HG02970 (cell line): ENCODE data around the gene TTLL4.

Experiments used
- ATAC-seq: cut with Tn5 transposase; IDR thresholded peaks from one replicate; pipeline ENCODE4 v1.9.1; 2021; ENCODE audit warnings: mild to moderate bottlenecking, moderate library complexity, moderate number of reproducible peaks; ENCODE audit not compliant: unreplicated experiment, low FRiP score

The TTLL4 gene

DNA sequence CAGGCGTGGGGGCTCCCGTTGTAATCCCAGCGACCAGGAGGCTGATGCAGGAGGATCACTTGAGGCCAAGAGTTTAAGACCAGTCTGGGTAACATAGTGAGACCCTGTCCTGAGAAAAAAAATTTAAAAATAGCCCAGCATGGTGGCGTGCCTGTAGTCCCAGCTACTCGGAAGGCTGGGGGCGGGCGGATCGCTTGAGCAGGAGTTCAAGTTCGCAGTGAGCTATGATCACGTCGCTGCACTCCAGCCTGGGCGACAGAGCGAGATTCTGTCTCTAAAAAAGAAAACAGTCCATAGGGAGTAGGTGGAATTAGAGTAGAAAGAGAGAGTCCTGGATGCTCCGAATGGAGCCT, 325 bp upstream of the TTLL4 start:
- ATAC-seq, result no peak

GRCh38 chr2:218711550-218711929, 905 bp downstream of the TTLL4 start:
- ATAC-seq, result no peak

- no peak for ATAC-seq
Observed at GRCh38 chr2:218713922-218714321, 3.3 kb downstream of the TTLL4 start.

- no peak for ATAC-seq
Observed at GRCh38 chr2:218716070-218716469, 5.4 kb downstream of the TTLL4 start.

DNA sequence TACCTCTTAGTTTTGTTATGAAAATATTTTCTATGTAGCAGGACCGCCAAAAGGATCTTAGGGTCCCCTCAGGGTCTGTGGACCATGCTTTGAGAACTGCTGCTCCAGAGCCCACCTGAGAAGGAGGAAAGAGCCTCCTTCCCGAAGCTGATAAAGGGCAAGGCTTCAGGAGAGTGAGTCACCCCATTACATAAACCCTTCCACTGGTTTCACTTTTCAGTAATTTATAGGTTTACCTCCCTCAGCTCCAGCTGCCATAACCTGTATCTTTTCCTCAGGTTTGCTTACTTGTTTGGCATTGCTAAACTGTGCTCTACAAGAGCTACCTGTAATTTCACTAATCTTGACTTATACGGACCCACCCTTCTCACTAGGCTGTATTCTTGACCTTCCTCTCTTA, 6.6 kb downstream of the TTLL4 start:
- ATAC-seq, result no peak

DNA sequence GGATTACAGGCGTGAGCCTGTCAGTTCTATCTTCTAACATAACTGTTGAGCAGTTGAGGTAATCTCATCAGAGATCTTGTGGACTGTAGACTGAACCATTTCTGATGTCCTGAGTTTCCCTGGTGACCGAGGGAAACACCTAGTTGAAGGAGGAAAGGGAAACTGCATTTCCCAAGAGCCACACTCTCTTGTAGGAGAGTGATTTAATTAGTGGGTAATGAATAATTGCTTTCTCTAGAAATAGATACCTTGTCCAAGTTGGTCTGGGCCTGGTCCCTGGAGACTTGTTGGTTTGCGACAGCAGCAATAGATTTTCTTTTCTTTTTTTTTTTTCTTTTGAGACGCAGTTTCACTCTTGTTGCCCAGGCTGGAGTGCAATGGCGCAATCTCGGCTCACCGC, 7.4 kb downstream of the TTLL4 start:
- no peak for ATAC-seq

DNA sequence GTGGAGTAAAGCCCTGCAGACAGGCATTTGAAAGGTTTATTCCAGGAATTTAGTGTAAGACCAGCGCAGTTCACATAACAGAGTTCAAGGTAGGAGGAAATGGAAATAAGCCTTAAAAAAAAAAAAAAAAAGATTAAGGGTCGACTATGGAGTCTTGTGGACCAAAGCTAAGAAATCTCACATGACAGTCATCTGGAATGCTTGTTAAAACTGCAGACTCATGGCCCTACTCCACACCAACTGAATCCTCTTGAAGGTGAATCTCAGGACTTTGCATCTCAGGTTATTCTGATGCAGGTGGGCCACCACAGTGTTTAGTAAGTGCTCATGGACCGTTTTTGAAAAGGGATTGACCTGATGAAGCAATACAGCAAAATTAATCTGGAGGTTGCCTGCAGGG, 8.8 kb downstream of the TTLL4 start:
- ATAC-seq, result no peak

- no peak for ATAC-seq
Observed at GRCh38 chr2:218720048-218721041, 9.7 kb downstream of the TTLL4 start.

DNA sequence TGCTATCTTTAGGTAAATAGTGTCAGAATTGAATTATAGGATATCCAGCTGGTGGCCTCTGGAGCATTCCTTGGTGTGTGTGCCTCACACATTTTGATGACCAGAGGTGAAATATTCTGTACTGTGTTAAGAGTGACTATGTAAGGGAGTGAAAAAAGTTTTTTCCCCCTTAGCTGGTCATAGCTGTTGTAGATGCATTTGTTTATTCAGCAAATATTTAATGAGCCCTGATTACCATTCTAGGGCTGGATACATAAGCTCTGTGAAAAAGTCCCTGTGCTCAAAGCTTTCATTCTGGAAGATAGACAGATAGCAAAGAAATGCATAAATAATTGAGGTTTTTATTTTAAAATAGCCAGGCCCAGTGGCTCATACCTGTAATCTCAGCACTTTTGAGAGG, 10.9 kb downstream of the TTLL4 start:
- ATAC-seq, result no peak

DNA sequence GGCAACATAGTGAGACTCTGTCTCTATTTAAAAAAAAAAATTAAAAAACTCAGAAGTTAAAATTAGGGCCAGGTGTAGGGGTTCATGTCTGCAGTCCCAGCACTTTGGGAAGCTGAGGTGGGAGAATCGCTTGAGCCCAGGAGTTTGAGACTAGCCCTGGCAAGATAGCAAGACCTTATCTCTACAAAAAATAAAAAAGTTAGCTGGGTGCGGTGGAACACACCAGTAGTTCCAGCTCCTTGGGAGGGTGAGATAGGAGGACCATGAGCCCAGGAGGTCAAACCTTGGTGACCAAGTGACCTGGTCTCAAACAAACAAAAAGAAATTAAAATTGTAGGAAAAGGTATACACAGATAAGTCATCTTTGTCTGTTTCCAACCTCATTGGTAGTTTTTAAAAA, 11.3 kb downstream of the TTLL4 start:
- ATAC-seq, result no peak

DNA sequence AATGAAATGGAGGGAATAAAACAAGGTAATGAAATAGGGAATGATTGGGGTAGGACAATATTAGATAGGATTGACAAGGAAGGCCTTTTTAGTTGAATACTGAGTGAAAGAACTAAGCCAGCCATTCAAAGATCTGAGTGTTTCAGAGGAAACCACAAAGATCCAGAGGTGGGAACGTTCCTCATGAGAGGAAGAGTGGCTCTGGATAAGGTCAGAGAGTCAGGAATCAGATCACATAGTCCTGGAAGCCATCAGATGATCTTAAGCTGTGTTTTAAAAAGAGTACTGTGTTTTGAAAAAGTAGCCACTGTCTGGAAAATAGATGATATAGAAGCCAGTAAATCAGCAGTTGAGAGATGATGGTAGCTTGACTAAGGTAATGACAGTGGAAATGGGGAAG, 11.8 kb downstream of the TTLL4 start:
- no peak for ATAC-seq

DNA sequence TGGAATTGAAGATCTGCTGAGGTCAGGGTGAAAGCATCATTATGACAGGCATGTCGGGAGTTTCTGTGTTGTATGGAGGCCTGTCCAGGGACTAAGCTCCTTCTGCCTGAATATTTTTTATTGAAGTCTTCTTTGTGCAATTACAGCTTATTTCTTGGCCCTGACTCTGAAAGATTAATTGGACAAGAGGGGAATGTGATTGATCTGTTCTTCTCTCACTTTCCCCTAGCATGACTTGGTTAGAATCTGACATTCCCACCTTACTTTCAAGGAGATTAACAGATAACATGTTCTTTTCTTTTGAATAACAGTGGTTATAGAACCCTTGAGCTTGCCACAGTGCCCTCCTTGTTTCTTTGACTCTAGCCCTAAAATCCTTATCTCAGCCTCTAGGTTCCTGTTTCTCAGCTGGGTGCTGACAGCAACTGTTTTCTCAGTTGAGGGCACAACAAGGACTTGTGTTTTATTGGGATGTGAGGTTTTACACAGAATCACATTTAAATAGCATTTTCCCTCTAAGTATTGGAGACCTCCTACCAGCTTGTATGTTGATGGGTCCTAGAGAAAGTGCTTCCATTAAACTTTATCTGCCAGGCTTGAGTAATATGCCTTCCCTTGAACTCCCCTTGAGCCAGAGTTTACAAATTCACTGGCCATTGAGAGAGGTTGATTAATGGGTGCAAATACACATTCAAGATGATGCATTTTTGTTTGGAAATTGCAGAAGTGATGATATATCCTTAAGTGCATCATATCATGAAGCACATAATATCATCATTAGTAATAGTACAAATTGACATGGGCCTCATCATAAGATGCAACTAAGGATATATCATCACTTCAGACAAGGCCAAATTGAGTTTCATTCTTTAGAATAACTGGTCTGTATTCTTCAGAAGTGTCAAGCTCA, 12.5 kb downstream of the TTLL4 start:
- no peak for ATAC-seq

- no peak for ATAC-seq
Observed at GRCh38 chr2:218726004-218726574, 15.5 kb downstream of the TTLL4 start.

DNA sequence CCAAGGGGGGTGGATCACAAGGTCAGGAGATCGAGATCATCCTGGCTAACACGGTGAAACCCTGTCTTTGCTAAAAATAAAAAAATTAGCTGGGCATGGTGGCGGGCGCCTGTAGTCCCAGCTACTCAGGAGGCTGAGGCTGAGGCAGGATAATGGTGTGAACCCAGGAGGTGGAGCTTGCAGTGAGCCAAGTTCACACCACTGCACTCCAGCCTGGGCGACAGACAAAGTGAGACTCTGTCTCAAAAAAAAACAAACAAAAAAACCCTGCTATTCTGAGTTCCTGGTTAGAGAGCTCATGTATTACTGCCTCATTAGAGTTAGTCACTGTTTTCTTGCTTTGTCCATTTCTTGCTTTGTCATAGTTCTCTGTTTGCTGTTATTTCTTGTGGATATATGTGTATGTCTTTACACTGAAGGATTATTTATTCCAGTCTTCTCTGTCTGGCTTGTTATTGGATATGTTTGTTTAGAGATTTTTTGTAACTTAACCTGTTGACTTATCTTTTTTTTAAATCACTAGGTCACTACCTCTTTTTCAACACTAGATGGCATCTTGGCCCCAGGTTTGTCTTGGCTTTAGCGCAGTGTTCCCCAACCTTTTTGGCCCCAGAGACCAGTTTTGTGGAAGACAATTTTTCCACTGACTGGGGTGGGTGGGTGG, 17.0 kb downstream of the TTLL4 start:
- ATAC-seq, result no peak

DNA sequence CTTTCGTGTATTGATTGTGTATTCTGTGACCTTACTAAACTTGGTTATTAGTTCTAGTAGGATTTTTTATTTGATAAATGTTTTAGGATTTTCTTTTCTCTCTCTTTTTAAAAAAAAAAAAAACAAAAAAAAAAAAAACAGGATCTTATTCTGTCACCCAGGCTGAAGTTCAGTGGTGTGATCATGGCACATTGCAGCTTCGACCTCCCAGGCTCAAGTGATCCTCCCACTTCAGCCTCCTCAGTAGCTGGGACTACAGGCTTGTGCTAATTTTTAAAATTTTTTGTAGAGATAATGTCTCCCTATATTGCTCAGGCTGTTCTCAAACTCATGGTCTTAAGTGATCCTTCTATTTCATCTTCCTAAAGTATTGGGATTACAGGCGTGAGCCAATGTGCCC, 19.0 kb downstream of the TTLL4 start:
- no peak for ATAC-seq

DNA sequence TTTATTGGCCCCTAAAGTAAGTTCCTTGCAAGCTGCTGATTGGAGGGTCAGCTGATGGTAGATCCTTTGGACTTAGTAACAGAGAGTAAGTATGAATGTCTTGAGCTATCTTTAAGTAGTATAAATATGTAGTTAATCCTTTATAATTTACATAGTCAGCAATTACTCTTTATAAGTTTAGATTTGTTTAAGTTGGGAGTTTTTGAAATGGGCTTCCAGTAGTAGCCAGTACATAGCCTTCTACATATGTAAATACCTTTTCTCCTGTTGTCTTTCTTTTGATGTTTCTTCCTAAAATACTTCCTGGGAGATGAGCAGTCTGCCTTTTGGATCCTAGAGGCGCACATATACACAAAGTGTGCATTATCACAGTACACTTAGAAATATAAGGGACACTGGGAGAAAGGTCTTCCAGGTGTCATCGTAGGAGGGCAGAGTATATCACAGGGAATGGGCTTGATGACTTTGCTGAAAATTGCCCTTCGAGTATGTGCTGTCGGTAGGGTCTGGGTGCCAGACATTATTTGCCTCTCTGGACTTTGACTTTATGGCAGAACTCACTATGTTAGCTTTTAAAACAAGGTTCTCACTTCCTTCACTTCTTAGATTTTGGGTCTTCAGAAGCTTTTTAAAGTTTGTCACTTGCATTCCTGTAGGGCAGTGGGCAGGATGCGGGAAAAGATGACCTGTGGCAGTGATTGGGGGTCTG, 21.6 kb downstream of the TTLL4 start:
- ATAC-seq, result no peak

GRCh38 chr2:218732761-218733158, 22.1 kb downstream of the TTLL4 start:
- ATAC-seq, result no peak

DNA sequence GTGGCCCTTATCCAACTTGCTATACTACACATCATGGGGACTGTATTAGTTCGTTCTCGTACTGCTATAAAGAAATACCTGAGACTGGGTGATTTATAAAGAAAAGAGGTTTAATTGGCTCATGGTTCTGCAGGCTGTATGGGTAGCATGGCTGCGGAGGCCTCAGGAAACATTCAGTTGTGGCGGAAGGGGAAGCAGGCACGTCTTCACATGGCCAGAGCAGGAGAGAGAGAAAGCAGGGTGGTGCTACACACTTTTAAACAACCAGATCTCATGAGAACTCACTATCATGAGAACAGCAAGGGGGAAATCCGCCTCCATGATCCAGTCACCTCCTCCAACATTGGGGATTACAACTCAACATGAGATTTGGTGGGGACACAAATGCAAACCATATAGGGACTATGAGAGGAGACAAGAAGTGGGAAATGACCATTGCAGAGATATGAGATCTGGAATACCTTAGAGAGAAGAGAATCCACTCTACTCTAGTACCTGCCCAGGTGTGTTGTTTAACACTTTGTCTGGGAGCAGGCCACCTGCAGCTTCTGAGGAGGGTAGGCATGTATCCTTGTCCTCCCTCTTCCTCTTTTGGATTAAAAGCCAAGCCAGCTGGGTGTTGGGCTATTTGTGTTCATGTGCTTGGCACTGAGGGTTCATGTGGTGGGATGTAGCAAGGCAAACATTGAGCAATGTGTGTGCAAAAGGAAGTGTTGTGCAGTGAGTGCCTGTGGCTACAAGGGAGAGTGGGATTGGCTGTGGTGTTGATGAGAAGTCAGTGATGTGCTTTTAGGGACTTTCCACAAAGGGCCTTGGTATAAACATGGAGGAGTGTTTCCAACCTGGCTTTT, 22.8 kb downstream of the TTLL4 start:
- ATAC-seq, result no peak
